Astrocyte of the cerebellum (primary cell): Measurements from ENCODE around the gene CLIC6.
A peak's percentile ranks its signal among the peaks of the same experiment; 100 is the strongest.

Source experiments
- DNase-seq: peaks from one replicate; pipeline ENCODE4 v3.0.0-alpha.2; 2011; ENCODE audit warnings: low read depth
- H3K4me3 ChIP-seq: 2 replicates; pipeline ENCODE4 v1.5.1; 2011; ENCODE audit warnings: mild to moderate bottlenecking, low read depth, low read length, moderate library complexity
- in situ Hi-C: cut with HindIII; loops from 2 replicates; pipeline ENCODE4 v1.10.0; 2017; ENCODE audit warnings: low sequenced_read_pairs
- TF ChIP-seq, protein P1 (sequence below): IDR thresholded peaks from 2 replicates; pipeline ENCODE4 v1.5.1; 2012; ENCODE audit warnings: low read length, low read depth, moderate library complexity, mild to moderate bottlenecking; ENCODE audit errors: missing control alignments

CLIC6 gene

DNA sequence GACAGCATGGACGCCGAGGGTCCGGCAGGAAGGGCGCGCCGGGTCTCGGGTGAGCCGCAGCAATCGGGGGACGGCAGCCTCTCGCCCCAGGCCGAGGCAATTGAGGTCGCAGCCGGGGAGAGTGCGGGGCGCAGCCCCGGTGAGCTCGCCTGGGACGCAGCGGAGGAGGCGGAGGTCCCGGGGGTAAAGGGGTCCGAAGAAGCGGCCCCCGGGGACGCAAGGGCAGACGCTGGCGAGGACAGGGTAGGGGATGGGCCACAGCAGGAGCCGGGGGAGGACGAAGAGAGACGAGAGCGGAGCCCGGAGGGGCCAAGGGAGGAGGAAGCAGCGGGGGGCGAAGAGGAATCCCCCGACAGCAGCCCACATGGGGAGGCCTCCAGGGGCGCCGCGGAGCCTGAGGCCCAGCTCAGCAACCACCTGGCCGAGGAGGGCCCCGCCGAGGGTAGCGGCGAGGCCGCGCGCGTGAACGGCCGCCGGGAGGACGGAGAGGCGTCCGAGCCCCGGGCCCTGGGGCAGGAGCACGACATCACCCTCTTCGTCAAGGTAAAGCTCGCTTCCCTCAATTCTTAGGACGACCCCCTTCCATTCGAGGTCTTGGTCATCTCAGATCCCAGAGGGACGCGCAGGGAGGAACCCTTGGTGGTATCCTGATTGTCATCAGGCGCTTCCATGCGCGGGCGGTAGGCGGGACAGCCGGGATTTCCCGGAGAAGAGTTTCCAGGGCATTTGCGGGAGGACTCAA is 1.6 kb downstream of the CLIC6 start:
- TF ChIP-seq, protein P1, sequence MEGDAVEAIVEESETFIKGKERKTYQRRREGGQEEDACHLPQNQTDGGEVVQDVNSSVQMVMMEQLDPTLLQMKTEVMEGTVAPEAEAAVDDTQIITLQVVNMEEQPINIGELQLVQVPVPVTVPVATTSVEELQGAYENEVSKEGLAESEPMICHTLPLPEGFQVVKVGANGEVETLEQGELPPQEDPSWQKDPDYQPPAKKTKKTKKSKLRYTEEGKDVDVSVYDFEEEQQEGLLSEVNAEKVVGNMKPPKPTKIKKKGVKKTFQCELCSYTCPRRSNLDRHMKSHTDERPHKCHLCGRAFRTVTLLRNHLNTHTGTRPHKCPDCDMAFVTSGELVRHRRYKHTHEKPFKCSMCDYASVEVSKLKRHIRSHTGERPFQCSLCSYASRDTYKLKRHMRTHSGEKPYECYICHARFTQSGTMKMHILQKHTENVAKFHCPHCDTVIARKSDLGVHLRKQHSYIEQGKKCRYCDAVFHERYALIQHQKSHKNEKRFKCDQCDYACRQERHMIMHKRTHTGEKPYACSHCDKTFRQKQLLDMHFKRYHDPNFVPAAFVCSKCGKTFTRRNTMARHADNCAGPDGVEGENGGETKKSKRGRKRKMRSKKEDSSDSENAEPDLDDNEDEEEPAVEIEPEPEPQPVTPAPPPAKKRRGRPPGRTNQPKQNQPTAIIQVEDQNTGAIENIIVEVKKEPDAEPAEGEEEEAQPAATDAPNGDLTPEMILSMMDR, result peak; percentile 6
- DNase-seq, result no peak
- H3K4me3 ChIP-seq, result peak overlapping the region; percentile 22
- in situ Hi-C loops, result no loop called here

DNA sequence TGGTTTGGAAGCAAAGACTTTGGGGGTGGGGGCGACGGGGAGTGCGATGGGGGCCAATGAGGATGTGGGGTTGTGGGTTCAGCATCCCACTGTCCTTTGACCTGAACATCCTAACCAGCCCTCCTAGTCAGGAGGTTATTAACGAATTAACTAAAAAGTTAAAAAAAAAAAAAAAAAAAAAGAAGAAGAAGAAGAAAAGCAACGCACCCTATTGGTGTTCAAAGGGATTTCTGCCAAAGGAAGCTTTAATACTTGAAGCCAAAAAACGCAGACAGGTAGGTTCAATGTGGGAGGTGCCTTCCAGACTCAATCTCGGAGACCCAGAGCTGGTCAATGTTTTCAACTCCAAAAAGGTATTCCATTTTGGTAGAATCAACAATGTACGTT is 2.2 kb downstream of the CLIC6 start:
- TF ChIP-seq, protein P1, result no peak
- no peak for DNase-seq
- in situ Hi-C loops, result no loop called here
- H3K4me3 ChIP-seq, result no peak overlapping the region

DNA sequence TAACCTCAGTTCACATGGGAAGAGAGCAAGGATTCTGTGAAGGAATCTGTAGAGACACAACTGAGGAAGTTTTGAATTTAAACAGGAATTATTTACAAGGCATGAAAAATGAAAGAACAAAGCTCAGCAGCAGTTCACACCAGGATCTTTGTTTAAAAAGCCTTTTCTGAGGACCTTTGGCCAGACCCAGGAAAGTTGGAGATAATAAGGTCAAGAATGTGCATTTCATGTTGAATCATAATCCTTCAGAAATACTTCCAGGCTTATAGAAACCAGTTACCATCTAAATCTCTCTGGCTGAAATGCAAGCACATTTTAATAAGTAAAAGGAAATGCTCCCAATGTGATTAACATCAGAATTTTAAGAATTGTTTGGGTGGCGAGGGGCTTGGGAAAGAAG is 2.7 kb downstream of the CLIC6 start:
- DNase-seq, result no peak
- in situ Hi-C loops, result no loop called here
- TF ChIP-seq, protein P1, result no peak
- H3K4me3 ChIP-seq, result no peak overlapping the region

DNA sequence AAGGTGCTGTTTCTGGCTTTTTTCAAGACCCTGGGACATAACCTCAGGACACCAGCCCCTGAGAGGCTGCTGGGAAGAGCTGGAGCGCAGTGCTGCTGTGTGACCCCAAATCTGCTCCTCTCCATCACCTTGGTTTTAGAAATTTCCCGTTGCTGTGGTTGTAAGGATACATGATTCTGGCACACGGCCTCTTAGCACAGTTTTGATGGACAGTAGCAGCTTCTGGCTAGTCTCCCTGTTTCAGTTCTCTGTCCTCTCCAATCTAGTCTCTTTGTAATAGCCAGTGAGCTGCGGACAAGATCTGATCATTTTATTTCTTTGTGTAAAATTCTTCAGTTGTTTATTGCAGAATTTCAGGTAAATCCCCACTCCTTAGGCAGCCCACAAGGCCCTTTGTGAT is 3.1 kb downstream of the CLIC6 start:
- H3K4me3 ChIP-seq, result no peak overlapping the region
- in situ Hi-C loops, result no loop called here
- no peak for DNase-seq
- TF ChIP-seq, protein P1, result no peak

DNA sequence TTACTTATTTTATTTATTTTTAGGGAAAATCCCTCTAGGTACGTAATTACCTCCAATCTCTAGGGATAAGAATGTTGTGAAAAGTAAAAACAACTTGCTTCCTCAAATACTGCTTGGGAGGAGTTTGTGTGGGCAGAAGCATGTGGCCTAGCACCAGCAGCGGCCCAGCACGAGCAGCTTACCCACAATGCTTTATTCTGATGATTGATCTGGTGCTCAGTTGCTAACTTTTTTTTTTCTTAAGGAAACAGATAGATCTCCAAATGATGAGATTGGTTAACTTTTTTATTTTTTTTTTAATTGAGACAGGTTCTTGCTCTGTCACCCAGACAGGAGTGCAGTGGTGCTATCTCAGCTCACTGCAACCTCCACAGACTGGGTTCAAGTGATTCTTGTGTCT is 4.2 kb downstream of the CLIC6 start:
- no peak for DNase-seq
- TF ChIP-seq, protein P1, result no peak

DNA sequence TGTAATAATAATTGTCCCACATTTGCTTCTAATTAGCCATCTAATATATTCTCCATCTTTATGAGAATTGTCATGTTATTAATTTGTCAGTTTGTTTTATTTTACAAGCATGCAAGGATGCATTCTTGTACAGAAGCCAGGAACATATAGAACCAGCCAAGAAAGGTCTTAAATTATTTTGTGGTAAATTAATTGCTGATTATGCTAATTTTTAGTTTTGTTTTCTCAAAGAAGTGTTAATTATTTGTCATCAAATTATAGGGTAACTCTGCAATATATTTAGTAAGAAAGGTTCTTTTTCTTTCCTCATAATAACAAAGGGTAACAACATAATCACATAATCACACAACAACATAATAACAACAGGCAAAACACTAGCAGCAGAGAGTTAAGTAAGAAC is 5.7 kb downstream of the CLIC6 start:
- no peak overlapping the region for H3K4me3 ChIP-seq
- in situ Hi-C loops, result no loop called here
- no peak for DNase-seq
- TF ChIP-seq, protein P1, result no peak

More for the DNA sequence above, 4.2 kb downstream of the CLIC6 start:
- no peak overlapping the region for H3K4me3 ChIP-seq
- in situ Hi-C loops, result no loop called here

DNA sequence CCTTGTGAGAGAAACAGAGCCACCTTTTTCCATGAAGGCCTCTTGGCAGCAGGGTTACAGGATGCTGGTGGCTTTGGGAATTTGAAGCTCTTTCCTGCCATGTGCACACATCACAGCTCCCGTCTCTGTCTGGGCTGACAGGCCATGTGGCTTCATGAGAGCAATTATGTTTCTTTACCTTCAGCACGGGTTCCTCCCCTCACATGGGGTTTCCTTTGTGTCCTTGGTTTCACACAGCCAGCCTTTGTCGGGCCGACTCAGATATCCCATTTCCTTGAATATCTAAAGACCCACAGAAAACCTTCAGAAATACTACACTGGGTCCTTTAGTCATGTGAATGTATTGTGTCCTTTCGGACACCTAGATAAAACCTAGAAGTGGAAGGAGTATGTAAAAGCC is 7.1 kb downstream of the CLIC6 start:
- H3K4me3 ChIP-seq, result no peak overlapping the region
- no peak for DNase-seq
- in situ Hi-C loops, result no loop called here
- TF ChIP-seq, protein P1, result no peak
